Left ventricle myocardium superior (tissue), 1 donor: ENCODE data around the gene SLC7A6. TPM values are rescaled to one million over a fixed set of nuclear protein-coding genes. Genes with fewer than 3 reads are reported as not detected.
A peak's percentile ranks its signal among the peaks of the same experiment; 100 is the strongest.

Experiments
- ATAC-seq: fragments of 200-7000 bp; cut with Tn5 transposase; one replicate; pipeline ENCODE4 v1.9.1; 2020; ENCODE audit warnings: mild to moderate bottlenecking, moderate library complexity
- DNase-seq: peaks from one replicate; pipeline ENCODE4 v3.0.0-alpha.2; 2020
- intact Hi-C: fragments of 100-400 bp; cut with micrococcal nuclease; formaldehyde crosslinking; loops from one replicate; pipeline ENCODE4 v1.11.0; 2022
- total RNA-seq: library from RNA; stranded (reverse); fragmentation: NEBNext Ultra II Directional; extraction: Animal tissue kit (Norgen Biotek cat#: 25700); gene quantifications from one replicate; pipeline ENCODE4 v1.2.1, GENCODE V29; 2021
- donor health status: DM: no; HTN: yes; CAD: no; lungs with severe emphysema.

The SLC7A6 gene
- total RNA-seq, 1 donor from 2014 or later, result 38.2 TPM

- DNase-seq, result no peak
- intact Hi-C loops, result no loop called here
Observed at GRCh38 chr16:68233835-68234187, 30.5 kb upstream of the SLC7A6 start.

GRCh38 chr16:68234188-68235107, 29.9 kb upstream of the SLC7A6 start:
- ATAC-seq, result no peak
- intact Hi-C loops, result no loop called here

More at GRCh38 chr16:68233835-68234187, 30.5 kb upstream of the SLC7A6 start:
- ATAC-seq, result no peak

GRCh38 chr16:68235108-68235886, 29.0 kb upstream of the SLC7A6 start:
- DNase-seq, result no peak
- intact Hi-C loops, result no loop called here

More at GRCh38 chr16:68234188-68235107, 29.9 kb upstream of the SLC7A6 start:
- no peak for DNase-seq

GRCh38 chr16:68235887-68236136, 28.5 kb upstream of the SLC7A6 start, which contains the start of gene ESRP2:
ESRP2 (minus strand) TSS chr16:68236127; CDS start chr16:68236045, 82 bp downstream.
- intact Hi-C loops, result no loop called here
- ATAC-seq, result no peak
- DNase-seq, result no peak

More at GRCh38 chr16:68235108-68235886, 29.0 kb upstream of the SLC7A6 start:
- ATAC-seq, result no peak

- intact Hi-C loops, result no loop called here
- peak; percentile 60 for DNase-seq
Observed at GRCh38 chr16:68236137-68236825, 28.0 kb upstream of the SLC7A6 start.

GRCh38 chr16:68236826-68237242, 27.5 kb upstream of the SLC7A6 start:
- ATAC-seq, result peak; percentile 0
- intact Hi-C loops, result no loop called here
- no peak for DNase-seq

More at GRCh38 chr16:68236137-68236825, 28.0 kb upstream of the SLC7A6 start:
- ATAC-seq, result peak; percentile 0

GRCh38 chr16:68237243-68238028, 26.9 kb upstream of the SLC7A6 start:
- intact Hi-C loops, result no loop called here
- DNase-seq (peak; percentile 99), ATAC-seq (peak; percentile 90)

- intact Hi-C loops, result no loop called here
- no peak for ATAC-seq
- no peak for DNase-seq
Observed at GRCh38 chr16:68238029-68238345, 26.3 kb upstream of the SLC7A6 start.

- no peak for ATAC-seq
- intact Hi-C loops, result loop anchor here (5.0 kb wide), 1 partner anchor 85 kb away; no protein-coding TSS in a partner anchor
- no peak for DNase-seq
Observed at GRCh38 chr16:68242085-68242484, 22.2 kb upstream of the SLC7A6 start.

- ATAC-seq (no peak), DNase-seq (peak; percentile 11)
- intact Hi-C loops, result loop anchor here (5.0 kb wide), 1 partner anchor 84 kb away; no protein-coding TSS in a partner anchor
Observed at GRCh38 chr16:68242926-68243858, 21.1 kb upstream of the SLC7A6 start.

- no peak for DNase-seq
- ATAC-seq, result no peak
- intact Hi-C loops, result loop anchor here (5.0 kb wide), 1 partner anchor 83 kb away; no protein-coding TSS in a partner anchor
Observed at GRCh38 chr16:68244481-68244902, 19.8 kb upstream of the SLC7A6 start.

GRCh38 chr16:68244903-68245853, 19.1 kb upstream of the SLC7A6 start, which contains the start of gene PLA2G15:
PLA2G15 (plus strand) TSS chr16:68245373; CDS start chr16:68245427, 54 bp downstream.
- ATAC-seq, result peak; percentile 94
- peak; percentile 99 for DNase-seq
- intact Hi-C loops, result loop anchor here (5.0 kb wide), 1 partner anchor 82 kb away; no protein-coding TSS in a partner anchor

- intact Hi-C loops, result no loop called here
- DNase-seq, result peak; percentile 20
- ATAC-seq, result no peak
Observed at GRCh38 chr16:68246121-68246520, 18.2 kb upstream of the SLC7A6 start.

- peak; percentile 27 for DNase-seq
- peak; percentile 10 for ATAC-seq
Observed at GRCh38 chr16:68246666-68247065, 17.7 kb upstream of the SLC7A6 start.

GRCh38 chr16:68247400-68247799, 16.9 kb upstream of the SLC7A6 start:
- DNase-seq (peak; percentile 45), ATAC-seq (peak; percentile 10)
- intact Hi-C loops, result no loop called here

More at GRCh38 chr16:68246666-68247065, 17.7 kb upstream of the SLC7A6 start:
- intact Hi-C loops, result no loop called here

- ATAC-seq, result no peak
- intact Hi-C loops, result no loop called here
- peak; percentile 30 for DNase-seq
Observed at GRCh38 chr16:68247932-68248331, 16.4 kb upstream of the SLC7A6 start.
